Lung microvascular endothelial cell (primary cell): ENCODE measurements around the gene ZNF354C. TPM values are rescaled to one million over a fixed set of nuclear protein-coding genes. Genes with fewer than 3 reads are reported as not detected.
"Not testable (repeated sequence)": the region's sequence is repeated elsewhere in the genome, so short reads cannot be mapped to it uniquely, and the experiment has no call there.

ENCODE experiments used
- DNase-seq, 2 donors: peaks; one replicate each; pipeline versions ENCODE4 v3.0.0 to v3.0.0-alpha.2; 2010; ENCODE audit warnings: low read depth in 2 of 2
- total RNA-seq: library from RNA; depleted of rRNA; stranded (reverse); fragments of >200 nt; gene quantifications from 2 replicates; pipeline ENCODE4 v1.2.1, GENCODE V29; 2014

Gene ZNF354C
- 5.0 and 6.1 TPM in 2 replicates for total RNA-seq

DNA sequence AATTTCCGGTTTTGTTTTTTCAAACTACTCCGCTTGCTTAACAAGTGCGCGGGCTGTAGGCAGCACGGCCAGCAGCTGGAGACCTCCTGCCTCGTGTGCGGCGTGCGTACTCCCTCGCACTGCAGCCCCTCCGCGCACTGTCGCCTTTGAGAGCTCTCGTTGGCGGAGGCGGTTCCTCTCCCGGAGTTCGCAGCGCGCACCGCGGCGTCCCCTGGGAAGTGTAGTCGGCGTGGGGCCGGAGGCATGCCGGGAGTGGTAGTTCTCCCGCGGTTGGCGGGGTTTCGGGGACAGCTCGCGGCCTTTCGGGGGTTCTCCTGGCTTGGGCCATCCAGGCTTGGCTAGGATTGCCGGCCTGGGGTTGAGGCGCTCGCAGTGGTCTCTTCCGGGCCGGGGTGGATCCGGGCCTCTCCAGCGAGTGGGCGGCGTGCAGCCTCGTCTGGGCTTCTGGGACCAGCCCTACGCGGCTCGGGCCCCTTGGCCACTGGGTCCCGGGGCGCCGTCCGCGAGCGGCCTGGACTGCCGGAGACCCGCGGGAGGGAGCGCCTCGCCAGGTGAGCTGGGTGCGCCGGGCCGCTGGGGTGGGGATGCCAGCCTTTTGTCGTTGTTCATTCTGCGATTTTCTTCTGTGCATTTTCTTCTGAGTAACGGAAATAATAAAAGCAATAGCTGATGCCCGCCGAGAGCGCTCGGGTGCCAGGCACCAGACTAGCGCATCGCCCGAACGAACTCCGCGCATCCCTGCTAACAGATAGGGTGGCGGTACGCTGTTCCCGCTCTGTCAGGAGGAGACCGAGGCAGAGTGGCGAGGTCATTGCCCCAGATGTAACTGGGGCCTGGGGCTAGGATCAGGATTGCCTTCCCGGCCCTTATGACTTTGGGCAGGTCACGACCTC lies at the start of gene ZNF354C:
ZNF354C (plus strand) TSS at position 258 of the 893 bp plus-strand sequence. CDS start 1,696 bp downstream, outside the sequence.
- DNase-seq = peak; percentile 91 to 92

DNA sequence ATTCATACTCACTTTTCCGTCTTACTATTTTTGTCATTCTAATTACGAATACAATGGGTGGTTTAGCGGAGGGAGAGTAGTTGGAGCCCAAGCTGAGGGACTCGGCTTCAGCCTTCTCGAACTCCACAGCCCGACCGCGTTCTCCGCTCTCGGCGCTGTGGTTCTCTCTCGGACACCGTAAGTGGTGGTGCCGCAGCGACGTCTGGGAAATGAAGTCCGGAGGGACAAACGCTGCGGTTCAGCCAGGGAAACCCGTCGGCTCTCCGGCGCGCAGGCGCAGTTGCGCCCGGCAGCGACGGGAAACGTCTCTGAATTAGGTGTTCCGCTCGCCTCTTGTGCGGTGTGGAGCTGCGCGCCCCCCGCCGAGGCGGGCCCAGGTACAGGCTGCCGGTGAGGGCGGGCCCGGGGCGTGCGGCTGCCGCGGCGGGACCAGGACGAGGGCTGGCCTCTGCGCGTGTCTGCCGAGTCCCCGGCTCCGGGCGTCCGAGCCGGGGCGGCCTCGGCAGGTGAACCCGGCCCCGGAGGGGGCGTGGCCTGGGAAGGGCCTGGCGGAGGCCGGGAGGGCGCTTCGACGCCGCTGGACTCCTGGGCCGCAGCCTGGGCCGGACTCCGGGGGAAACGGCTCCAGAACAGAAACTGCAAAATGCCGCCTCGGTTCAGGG lies 36.5 kb upstream of the ZNF354C start, which contains the start of gene ZNF879:
ZNF879 (plus strand) TSS at position 277 of the 662 bp plus-strand sequence. CDS start 1,201 bp downstream, outside the sequence.
- peak; percentile 96 to 97 for DNase-seq

DNA sequence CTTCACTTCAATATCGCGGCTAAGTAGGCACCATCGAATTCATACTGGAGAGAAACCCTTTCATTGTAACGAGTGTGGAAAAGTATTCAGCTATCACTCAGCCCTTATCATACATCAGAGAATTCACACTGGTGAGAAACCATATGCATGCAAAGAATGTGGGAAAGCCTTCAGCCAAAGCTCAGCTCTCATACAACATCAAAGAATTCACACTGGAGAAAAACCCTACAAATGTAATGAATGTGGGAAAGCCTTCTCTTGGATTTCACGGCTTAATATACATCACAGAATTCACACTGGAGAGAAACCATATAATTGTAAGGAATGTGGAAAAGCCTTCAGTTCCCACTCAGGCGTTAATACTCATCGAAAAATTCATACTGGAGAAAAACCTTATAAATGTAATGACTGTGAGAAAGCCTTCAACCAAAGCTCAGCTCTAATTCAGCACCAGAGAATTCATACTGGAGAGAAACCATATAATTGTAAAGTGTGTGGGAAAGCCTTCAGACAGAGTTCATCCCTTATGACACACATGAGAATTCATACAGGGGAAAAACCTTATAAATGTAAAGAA lies 27.1 kb upstream of the ZNF354C start:
- no peak for DNase-seq

DNA sequence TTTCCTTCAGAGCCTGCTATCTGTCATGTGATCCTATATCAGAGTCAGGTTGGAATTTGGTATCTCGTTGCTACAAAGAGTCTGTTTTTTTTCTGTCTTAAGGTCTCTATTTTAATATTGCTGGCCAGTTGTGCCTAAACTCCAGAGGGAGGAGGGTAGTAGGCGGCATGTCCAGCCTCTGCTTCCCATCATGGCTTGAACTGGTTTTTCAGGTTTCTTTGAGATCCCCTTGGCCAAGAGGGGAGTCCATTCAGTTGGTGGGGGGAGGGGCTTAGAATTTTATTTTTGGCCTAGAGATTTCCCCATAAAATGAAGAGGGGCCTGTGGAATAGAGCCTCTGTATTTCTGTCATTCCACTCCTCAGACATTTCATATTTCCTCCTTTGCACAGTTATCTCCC lies 15.4 kb upstream of the ZNF354C start:
- DNase-seq = no peak

DNA sequence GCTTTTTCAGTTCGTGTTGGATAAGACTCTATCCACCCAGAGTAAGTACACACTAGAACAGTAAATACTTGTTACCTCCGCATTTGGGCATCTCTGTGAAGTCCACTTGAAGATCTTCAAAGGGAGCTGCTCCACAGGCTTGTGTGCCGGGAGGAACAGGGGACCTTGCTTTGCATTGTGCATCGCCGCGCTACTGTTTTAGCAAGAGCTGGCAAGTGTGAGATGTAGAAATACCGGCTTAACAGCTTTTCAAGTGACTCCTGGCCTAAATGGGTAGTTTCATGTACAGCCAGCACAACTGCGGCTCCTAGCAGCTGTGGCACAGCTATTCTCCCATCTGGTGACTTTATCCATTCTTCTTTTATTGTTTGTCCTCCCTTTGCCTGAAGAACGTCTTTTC lies 8.4 kb upstream of the ZNF354C start:
- no peak for DNase-seq

DNA sequence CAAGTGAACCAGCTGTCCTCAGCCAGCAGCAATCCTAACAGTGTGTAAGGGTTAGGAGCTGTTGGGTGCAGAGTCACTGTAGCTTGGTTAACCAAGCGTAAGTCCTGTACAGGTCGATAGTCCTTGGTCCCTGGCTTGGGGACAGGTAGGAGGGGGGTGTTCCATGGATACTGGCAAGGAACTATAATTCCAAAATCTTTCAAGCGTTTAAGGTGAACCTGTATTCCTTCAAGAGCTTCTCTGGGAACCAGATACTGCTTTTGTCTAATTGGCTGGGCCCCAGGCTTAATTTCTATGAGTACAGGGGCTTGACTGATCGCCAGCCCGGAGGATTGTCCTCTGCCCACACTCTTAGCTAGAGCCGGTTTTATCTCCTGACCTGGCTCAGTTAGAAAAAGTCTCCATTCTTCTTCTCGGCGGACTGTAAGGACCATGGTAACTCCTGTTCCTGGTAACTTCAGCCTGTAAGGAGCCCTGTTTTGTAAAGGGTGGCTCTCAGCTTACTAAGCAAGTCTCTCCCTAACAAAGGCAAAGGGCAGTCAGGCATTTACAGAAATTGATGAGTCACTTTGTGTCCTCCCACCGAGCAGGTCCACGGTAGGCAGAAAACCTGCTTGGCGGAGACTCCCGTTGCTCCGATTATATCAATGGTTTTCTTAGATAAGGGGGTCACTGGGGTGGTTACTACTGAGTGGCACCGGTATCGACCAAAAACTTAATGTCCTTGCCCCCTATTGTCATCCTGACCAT lies 6.0 kb upstream of the ZNF354C start:
- no peak for DNase-seq

DNA sequence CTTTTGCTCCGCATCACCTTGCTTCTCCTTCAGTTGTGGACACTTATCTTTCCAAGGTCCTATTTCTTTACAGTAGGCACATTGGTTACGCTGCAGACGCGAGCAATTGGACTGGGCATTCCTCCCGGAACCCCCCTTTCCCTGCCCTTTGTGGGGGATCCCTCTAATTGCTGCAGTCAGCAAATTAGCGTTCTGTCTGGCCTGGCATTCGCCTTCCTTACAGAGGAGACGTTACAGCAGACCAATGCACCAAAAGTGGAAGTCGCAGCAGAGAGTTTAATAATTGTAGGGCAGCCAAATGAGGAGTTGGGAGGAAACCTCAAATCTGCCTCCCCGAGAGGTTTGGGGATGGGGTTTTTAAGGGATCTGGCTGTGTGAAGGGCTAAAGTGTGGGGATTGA lies 5.3 kb upstream of the ZNF354C start:
- DNase-seq = no peak

DNA sequence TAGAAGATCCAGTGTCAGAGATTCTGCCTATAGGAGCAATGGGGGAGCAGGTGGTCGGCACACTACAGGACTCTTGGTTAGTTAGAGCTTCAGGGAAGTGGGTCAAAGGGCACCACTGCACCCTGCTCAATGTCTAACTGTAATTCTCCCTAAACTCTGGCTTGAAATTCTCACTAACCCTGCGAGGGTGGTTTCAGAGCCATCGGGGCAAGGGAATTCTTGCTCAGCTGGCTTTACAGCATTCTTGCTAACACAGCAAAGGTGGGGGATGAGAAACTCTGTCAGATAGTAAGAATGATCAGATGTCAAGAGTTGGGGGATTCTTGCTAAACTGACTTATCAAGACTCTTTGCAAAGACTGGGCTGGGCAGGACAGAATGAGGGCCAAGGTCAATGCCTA lies 4.7 kb upstream of the ZNF354C start:
- DNase-seq = no peak

DNA sequence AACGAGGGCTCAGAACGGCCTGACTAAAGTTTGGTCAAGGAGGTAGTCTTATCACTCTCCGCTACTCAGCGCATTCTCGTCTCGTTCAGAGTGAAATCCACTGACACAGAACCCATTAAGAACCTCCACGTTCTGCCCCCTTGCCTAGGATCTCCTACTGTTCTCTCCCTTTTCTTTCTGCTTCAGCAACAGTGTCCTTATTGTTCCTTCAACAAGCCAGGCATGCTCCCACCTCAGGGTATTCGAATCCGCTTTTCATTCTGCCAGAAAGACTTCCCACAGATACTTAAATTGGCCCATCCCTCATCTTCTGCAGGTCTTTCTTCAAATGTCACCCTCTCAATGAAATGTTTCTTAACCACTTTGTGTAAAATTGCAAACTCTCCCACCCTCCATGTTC lies 4.3 kb upstream of the ZNF354C start:
- DNase-seq = no peak

DNA sequence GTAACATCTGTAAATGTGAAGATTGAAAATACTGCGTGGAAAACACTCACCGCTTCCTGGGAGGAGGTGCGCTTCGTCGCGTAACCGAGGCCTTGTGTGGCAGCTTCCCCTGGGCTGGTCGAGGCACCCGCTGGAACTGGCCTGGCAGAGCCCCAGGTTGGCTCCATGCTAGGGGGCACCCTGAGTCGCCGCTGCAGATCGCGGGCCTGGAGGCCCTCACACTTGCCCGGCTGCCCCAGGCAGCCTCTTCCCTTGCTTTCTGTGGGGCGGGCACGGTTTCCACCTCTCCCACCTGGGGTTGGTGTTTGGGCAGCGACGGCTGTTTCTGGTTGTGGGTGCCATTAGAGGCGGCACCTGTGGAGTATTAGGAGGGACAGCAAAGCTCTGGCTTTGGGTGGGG lies 852 bp downstream of the ZNF354C start:
- no peak for DNase-seq

DNA sequence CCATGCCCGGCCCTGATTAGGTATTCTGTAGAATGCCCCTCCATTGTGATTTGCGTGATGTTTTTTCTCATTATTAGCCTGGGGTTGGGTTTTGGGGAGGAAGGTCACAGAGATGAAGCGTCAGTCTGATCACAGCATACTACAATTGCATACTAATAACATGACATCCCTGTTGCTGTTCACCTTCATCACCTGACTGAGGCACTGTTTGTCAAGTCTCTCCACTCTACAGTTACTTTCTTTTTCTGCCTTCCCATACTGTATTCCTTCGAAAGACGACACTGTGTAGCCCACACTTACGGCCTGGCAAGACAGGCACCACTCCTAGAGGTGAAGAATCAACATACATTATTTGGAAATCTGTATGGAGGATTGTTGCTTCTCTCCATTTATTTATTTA lies 5.5 kb downstream of the ZNF354C start:
- DNase-seq = no peak

DNA sequence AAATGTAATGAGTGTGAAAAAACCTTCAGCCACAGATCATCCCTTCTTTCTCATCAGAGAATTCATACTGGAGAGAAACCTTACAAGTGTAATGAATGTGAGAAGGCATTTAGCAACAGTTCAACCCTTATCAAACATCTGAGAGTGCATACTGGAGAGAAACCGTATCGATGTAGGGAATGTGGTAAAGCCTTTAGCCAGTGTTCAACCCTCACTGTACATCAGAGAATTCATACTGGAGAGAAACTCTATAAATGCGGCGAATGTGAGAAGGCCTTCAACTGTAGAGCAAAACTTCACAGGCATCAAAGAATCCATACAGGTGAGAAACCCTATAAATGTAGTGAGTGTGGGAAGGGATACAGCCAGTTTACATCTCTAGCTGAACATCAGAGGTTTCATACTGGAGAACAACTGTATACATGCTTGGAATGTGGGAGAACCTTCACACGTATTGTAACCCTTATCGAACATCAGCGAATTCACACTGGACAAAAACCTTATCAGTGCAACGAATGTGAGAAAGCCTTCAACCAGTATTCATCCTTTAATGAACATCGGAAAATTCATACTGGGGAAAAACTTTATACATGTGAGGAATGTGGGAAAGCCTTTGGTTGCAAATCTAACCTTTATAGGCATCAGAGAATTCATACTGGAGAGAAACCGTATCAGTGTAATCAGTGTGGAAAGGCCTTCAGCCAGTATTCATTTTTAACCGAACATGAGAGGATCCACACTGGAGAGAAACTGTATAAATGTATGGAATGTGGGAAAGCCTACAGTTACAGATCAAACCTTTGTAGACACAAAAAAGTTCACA lies 19.2 kb downstream of the ZNF354C start:
- no peak for DNase-seq

DNA sequence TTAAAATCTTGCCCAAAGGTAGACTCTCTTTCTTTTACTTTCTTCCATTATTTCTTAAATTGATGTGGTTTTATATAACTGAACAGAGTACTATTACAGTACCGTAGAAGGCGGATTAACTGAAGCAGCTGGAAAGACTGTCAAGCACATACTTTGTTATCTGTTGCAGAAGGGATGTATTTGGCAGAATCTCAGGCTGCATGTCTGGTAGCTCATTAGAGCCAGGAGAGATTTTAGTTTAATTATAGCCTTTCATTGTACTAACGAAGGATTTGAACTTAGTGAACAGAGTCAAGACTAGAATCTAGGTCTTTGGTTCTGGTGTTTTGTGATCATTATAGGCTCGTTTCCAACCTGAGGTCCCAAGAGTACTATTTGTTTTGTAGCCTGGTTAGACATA lies 20.6 kb downstream of the ZNF354C start:
- DNase-seq = no peak

DNA sequence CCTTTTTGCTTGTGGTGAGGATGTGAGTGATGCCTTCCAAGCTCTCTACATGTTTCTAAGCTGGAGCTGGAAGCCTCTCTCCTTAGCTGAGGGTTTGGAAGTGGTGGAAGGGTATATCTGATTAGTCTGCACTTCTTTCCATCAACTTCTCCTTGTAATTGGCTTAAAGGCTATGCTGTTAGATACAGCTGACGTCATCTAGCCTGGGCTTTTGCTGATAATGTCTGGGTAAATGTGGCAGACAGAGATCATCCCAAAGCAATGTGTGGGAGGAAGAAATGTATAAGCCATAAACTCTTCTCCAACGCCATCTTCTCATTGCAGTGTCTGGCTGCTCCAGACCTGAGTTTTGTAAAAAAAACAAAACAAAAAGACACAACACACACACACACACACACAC lies 29.3 kb downstream of the ZNF354C start:
- no peak for DNase-seq

DNA sequence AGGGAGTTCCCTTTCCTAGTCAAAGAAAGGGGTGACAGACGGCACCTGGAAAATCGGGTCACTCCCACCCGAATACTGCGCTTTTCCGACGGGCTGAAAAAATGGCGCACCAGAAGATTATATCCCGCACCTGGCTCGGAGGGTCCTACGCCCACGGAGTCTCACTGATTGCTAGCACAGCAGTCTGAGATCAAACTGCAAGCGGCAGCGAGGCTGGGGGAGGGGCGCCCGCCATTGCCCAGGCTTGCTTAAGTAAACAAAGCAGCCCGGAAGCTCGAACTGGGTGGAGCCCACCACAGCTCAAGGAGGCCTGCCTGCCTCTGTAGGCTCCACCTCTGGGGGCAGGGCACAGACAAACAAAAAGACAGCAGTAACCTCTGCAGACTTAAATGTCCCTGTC lies 41.1 kb downstream of the ZNF354C start:
- DNase-seq = not testable (repeated sequence)

DNA sequence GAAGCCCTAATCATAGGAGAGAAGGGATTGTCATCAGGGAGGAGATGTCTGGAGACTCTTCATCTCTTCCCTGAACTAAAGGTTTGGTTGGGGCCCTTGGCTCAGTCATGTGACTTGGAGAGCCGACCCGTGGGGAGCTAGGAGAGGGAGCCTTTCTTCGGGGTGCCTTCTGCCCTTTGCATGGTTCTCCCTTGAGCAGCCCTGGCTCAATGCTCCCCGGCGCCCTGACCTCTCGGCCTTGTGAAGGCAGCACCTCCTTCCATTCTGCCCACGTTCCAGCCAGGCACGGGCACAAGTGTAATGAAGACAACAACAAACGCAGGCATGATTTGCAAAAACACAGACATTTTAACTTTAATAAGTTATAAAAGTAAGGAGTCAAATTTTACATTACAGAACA lies 50.4 kb downstream of the ZNF354C start:
- no peak for DNase-seq

DNA sequence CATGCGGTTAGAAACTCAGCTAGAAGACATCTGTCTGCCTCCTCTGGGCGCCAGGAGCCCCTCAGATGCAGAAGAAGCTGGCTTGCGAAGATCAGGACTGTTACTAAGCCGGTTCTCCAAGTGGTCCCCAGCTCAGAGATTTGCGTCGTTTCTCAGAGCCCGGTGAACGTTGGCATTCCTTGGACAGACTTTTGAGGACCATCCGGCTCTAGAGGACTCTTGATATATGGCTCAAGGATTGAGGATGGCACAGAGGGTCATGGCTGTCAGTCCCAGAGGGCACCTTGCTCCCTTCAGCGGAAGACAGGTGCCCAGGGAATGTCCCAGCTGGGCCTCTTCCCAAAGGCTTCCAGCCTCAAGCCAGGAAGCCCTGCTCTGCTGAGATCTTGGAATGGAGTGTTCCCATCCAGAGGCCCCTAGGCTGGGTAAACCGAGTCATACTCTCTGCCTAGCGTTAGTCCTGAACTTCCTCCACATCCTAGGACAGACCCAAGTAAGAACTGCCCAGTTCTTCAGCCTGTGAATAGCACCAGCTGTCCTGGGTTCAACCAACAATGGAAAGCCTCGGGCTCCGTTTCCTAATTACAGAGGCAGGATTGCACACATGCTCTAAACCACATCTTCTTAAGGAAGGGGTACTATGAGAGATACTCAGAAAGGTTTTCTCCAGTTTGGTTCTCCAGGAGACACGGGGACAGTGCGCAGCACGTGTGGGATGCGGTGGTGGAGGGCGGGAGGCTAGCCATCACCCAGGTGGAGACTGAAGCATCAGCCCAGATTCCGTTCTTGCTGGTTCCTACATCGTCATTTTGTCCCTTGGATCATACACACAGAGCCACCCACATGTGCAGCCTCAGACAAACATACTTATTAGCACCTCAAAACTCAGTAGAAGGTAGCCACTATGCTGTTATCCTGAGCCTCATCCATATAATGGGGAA lies 51.4 kb downstream of the ZNF354C start:
- DNase-seq = no peak

DNA sequence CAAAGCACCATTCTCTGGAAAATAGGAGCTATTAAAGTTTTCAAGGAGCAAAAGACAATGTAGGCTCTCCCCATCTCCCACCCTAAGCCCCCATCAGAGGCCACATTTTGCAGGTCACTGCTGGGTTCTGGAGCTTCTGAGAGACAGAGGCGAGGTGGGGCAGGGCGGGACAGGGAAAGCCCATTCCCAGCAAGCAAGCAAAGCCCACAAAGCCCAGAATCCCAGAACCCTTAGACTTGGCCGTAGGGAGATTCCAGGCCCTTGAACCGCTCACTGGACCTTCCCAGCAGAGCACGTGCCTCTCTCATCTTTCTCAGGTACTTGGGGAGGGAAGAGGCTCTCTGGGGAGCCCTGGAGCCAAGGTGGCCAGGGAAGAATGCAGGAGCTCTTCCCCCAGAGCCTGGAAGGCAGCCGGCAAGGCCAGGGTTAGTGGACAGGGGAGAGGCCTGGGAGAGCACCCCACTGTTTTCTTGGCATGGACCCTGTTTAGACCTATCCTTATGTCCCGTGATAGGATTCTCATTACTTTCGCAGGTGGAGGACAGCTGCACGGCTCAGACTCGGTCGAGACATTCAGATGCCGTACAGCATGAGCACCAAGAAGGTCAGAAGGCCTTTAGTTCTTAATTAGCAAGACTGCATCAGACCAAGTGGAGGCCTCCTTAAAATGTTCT lies 52.4 kb downstream of the ZNF354C start:
- no peak for DNase-seq

DNA sequence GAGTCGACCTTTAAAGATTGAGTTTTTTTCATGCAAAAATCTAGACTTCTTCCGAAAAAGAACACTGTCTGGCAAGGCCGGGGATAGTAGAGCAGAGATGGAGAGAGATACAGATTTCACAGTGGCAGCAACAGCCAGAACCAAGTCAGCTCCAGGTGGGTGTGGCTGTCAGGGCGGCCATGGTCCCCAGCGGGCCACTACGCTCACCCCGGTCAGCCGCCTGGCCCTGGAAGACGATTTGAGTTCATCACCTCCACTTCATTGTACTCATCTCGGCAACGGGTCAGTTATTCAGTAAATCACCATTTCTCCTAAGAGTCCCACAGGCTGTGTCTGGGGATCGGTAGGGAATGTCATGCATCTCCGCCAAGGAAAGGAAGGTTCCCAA lies 53.0 kb downstream of the ZNF354C start:
- DNase-seq = no peak
